ENCODE data around the gene AVPI1. TPM values are rescaled to one million over a fixed set of nuclear protein-coding genes. Genes with fewer than 3 reads are reported as not detected.
"Not testable (repeated sequence)": the region's sequence is repeated elsewhere in the genome, so short reads cannot be mapped to it uniquely, and the experiment has no call there.

AVPI1 gene
- total and polyA plus RNA-seq, 4 donors, result 6.6 to 22.1 (median 11.9) TPM

DNA sequence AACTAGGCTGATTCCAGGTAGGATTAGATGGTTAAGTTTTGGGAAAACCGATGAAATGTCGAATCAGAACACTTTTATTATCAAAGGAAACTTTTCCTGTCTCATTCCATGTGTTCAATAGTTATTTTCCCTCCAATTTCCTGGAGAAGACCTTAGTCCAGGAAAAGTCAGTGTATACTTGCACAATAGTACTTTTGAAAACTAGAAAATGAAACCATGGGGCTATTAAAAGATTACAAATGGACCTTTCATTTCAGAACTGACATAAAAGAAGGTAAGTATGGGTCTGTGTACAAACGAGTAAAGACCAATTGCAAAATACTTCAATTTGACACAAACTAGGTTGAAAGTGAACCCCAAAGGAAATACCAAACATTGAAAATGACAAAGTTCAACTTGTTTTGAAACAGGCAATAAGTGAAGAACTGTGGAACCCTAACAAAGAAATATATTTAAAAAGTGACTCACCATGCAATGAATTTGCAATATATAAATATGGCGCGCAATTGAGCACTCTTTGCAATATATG lies 2.1 kb downstream of the AVPI1 start (continued):
- TF ChIP-seq, protein P1, sequence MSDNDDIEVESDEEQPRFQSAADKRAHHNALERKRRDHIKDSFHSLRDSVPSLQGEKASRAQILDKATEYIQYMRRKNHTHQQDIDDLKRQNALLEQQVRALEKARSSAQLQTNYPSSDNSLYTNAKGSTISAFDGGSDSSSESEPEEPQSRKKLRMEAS (IDR thresholded peaks at IDR 0.05), result peak; percentile 81
- peak; percentile 81 to 87 for TF ChIP-seq HNF4A (conservative IDR thresholded peaks at IDR 0.05)

DNA sequence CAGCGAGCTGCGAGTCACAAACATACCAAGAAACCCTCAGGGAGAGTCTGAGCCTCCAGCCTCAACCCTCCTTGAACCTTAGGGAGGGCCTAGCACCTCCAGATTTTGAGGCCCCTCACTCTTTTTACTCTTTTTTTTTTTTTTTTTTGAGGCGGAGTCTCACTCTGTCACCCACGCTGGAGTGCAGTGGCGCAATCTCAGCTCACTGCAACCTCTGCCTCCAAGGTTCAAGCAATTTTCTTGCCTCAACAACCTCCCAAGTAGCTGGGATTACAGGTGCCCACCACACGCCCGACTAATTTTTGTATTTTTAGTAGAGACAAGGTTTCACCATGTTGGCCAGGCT lies 2.7 kb downstream of the AVPI1 start:
- 22% methylated on average over 7 of the region's 7 CpGs for WGBS
- H3K9ac ChIP-seq (ENCODE audit: low read depth in 1 of 2, low read length in 2 of 2), result peak overlapping the region; percentile 1 to 95

DNA sequence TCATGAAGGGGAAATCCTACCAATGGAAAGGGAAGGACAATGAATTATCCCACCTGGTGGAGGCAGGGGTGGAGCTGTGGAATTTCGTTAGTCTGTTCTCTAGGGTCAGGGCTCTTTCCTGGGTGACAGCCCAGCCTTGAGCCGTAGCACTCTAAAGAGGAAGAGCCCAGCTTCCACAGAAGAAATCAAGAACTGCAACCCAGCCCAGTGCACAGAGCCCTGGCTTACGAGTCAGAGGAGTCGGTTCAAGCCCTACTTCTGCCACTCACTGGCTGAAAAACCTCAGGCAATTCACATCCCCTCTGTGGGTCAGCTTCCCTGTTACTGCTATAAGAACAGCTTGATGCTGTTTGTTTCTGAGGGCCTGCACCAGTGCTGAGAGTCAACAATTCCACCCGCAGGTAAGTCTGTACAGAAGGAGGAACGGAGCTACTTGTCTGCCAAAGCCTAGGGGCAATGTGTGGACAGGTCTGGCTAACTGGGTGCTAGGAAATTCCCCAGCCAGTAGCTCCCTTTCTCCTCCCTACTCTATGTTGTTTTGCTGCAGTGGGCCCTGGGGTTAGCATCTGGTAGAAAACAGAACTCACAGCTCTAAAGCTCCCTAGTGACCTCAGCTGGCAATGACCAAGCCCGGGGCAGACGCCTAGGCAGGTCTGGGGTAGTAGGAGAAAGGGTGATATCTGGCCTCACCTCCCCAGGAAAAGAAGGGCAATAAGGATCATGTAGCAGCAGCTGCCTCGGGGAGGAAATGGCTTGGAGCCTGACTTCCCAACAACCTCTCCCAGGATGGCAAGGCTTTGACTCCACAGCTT lies 3.3 kb downstream of the AVPI1 start:
- TF ChIP-seq, protein P2, sequence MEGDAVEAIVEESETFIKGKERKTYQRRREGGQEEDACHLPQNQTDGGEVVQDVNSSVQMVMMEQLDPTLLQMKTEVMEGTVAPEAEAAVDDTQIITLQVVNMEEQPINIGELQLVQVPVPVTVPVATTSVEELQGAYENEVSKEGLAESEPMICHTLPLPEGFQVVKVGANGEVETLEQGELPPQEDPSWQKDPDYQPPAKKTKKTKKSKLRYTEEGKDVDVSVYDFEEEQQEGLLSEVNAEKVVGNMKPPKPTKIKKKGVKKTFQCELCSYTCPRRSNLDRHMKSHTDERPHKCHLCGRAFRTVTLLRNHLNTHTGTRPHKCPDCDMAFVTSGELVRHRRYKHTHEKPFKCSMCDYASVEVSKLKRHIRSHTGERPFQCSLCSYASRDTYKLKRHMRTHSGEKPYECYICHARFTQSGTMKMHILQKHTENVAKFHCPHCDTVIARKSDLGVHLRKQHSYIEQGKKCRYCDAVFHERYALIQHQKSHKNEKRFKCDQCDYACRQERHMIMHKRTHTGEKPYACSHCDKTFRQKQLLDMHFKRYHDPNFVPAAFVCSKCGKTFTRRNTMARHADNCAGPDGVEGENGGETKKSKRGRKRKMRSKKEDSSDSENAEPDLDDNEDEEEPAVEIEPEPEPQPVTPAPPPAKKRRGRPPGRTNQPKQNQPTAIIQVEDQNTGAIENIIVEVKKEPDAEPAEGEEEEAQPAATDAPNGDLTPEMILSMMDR (IDR thresholded peaks at IDR 0.05; ENCODE audit: low read depth, low read length, missing input control), result no peak
- TF ChIP-seq, protein P3, sequence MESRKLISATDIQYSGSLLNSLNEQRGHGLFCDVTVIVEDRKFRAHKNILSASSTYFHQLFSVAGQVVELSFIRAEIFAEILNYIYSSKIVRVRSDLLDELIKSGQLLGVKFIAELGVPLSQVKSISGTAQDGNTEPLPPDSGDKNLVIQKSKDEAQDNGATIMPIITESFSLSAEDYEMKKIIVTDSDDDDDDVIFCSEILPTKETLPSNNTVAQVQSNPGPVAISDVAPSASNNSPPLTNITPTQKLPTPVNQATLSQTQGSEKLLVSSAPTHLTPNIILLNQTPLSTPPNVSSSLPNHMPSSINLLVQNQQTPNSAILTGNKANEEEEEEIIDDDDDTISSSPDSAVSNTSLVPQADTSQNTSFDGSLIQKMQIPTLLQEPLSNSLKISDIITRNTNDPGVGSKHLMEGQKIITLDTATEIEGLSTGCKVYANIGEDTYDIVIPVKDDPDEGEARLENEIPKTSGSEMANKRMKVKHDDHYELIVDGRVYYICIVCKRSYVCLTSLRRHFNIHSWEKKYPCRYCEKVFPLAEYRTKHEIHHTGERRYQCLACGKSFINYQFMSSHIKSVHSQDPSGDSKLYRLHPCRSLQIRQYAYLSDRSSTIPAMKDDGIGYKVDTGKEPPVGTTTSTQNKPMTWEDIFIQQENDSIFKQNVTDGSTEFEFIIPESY (IDR thresholded peaks at IDR 0.05), result no peak
- no peak for TF ChIP-seq FOXA1 (IDR thresholded peaks at IDR 0.05)
- TF ChIP-seq, protein P1 (IDR thresholded peaks at IDR 0.05), result no peak
- TF ChIP-seq, protein P4, sequence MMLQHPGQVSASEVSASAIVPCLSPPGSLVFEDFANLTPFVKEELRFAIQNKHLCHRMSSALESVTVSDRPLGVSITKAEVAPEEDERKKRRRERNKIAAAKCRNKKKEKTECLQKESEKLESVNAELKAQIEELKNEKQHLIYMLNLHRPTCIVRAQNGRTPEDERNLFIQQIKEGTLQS (IDR thresholded peaks at IDR 0.05), result no peak
- TF ChIP-seq TAF1 (conservative IDR thresholded peaks at IDR 0.05), result no peak
- no peak for TF ChIP-seq RXRA (IDR thresholded peaks at IDR 0.05)
- no peak for TF ChIP-seq JUND (IDR thresholded peaks at IDR 0.05)
- no peak for TF ChIP-seq HNF4A (conservative IDR thresholded peaks at IDR 0.05)
- no peak for TF ChIP-seq EGR1 (IDR thresholded peaks at IDR 0.05; ENCODE audit: low read depth in 2 of 2)
- no peak for TF ChIP-seq YY1 (IDR thresholded peaks at IDR 0.05)
- TF ChIP-seq, protein P5, sequence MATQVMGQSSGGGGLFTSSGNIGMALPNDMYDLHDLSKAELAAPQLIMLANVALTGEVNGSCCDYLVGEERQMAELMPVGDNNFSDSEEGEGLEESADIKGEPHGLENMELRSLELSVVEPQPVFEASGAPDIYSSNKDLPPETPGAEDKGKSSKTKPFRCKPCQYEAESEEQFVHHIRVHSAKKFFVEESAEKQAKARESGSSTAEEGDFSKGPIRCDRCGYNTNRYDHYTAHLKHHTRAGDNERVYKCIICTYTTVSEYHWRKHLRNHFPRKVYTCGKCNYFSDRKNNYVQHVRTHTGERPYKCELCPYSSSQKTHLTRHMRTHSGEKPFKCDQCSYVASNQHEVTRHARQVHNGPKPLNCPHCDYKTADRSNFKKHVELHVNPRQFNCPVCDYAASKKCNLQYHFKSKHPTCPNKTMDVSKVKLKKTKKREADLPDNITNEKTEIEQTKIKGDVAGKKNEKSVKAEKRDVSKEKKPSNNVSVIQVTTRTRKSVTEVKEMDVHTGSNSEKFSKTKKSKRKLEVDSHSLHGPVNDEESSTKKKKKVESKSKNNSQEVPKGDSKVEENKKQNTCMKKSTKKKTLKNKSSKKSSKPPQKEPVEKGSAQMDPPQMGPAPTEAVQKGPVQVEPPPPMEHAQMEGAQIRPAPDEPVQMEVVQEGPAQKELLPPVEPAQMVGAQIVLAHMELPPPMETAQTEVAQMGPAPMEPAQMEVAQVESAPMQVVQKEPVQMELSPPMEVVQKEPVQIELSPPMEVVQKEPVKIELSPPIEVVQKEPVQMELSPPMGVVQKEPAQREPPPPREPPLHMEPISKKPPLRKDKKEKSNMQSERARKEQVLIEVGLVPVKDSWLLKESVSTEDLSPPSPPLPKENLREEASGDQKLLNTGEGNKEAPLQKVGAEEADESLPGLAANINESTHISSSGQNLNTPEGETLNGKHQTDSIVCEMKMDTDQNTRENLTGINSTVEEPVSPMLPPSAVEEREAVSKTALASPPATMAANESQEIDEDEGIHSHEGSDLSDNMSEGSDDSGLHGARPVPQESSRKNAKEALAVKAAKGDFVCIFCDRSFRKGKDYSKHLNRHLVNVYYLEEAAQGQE (IDR thresholded peaks at IDR 0.05), result no peak
- no peak for DNase-seq (ENCODE audit: low spot score)

More for the DNA sequence above, 2.7 kb downstream of the AVPI1 start:
- H3K27ac ChIP-seq (ENCODE audit: low read depth in 1 of 2, low read length in 2 of 2), result peak overlapping the region; percentile 94 to 97
- H3K27me3 ChIP-seq (ENCODE audit: control insufficient read depth in 4 of 4, insufficient read depth in 4 of 4, low read length in 3 of 4); DNase-seq (ENCODE audit: low spot score); H3K36me3 ChIP-seq (ENCODE audit: control insufficient read depth in 4 of 4, insufficient read depth in 3 of 4, low read depth in 1 of 4, low read length in 3 of 4); H3K9me3 ChIP-seq (ENCODE audit: control insufficient read depth in 4 of 4, low read length in 3 of 4): not testable (repeated sequence)
- H3K4me3 ChIP-seq (ENCODE audit: low read depth in 1 of 3, low read length in 3 of 3), result peak overlapping the region; percentile 28 to 63 (median 59)
- H3K4me1 ChIP-seq (ENCODE audit: control insufficient read depth in 4 of 4, insufficient read depth in 4 of 4, low read length in 3 of 4), result peaks cover 8 to 47% (median 31%) of the 10 kb centered on the region in 4 donors

More for the DNA sequence above, 3.3 kb downstream of the AVPI1 start:
- peaks cover 0 to 6% (median 5%) of the 10 kb centered on the region in 4 donors for H3K36me3 ChIP-seq (ENCODE audit: control insufficient read depth in 4 of 4, insufficient read depth in 3 of 4, low read depth in 1 of 4, low read length in 3 of 4)
- H3K9me3 ChIP-seq (ENCODE audit: control insufficient read depth in 4 of 4, low read length in 3 of 4), result no peaks in the 10 kb centered on the region
- peak overlapping the region; percentile 1 to 69 for H3K9ac ChIP-seq (ENCODE audit: low read depth in 1 of 2, low read length in 2 of 2)
- peak overlapping the region; percentile 94 to 97 for H3K27ac ChIP-seq (ENCODE audit: low read depth in 1 of 2, low read length in 2 of 2)
- no peaks in the 10 kb centered on the region for H3K27me3 ChIP-seq (ENCODE audit: control insufficient read depth in 4 of 4, insufficient read depth in 4 of 4, low read length in 3 of 4)
- H3K4me3 ChIP-seq (ENCODE audit: low read depth in 1 of 3, low read length in 3 of 3), result peak overlapping the region; percentile 28 to 63 (median 59)
- WGBS, result 18% methylated on average over 9 of the region's 9 CpGs
- peaks cover 8 to 47% (median 30%) of the 10 kb centered on the region in 4 donors for H3K4me1 ChIP-seq (ENCODE audit: control insufficient read depth in 4 of 4, insufficient read depth in 4 of 4, low read length in 3 of 4)

All from liver (tissue), 9 donors.